ENCODE data around the gene ATAD3A.
"Not testable (repeated sequence)": the region's sequence is repeated elsewhere in the genome, so short reads cannot be mapped to it uniquely, and the experiment has no call there.

- TF ChIP-seq CTCF (IDR thresholded peaks at IDR 0.05; ENCODE audit: insufficient read depth, low read length, poor library complexity, severe bottlenecking); EZH2phosphoT487 (conservative IDR thresholded peaks at IDR 0.05; ENCODE audit: low read length): not testable (repeated sequence)
Measured at GRCh38 chr1:1518621-1519007, 6.7 kb downstream of the ATAD3A start.

Data from SU-DHL-6 (cell line).